Fibroblast of skin of back (primary cell): ENCODE measurements around the gene ASPSCR1. TPM values are rescaled to one million over a fixed set of nuclear protein-coding genes. Genes with fewer than 3 reads are reported as not detected.

Experiments used
- DNase-seq: peaks from one replicate; pipeline ENCODE4 v3.0.0-alpha.2; 2013
- polyA plus RNA-seq, 2 experiments: library from polyadenylated mRNA; unstranded; fragments of 120-200 nt; gene quantifications; one replicate each; pipeline ENCODE4 v1.2.1, GENCODE V29; 2013; ENCODE audit not compliant: insufficient read length in 2 of 2

The ASPSCR1 gene
- polyA plus RNA-seq (2013, experiment 1 of 2; ENCODE audit: insufficient read length): 25.3 TPM
- polyA plus RNA-seq (2013, experiment 2 of 2; ENCODE audit: insufficient read length): 20.8 TPM

DNA sequence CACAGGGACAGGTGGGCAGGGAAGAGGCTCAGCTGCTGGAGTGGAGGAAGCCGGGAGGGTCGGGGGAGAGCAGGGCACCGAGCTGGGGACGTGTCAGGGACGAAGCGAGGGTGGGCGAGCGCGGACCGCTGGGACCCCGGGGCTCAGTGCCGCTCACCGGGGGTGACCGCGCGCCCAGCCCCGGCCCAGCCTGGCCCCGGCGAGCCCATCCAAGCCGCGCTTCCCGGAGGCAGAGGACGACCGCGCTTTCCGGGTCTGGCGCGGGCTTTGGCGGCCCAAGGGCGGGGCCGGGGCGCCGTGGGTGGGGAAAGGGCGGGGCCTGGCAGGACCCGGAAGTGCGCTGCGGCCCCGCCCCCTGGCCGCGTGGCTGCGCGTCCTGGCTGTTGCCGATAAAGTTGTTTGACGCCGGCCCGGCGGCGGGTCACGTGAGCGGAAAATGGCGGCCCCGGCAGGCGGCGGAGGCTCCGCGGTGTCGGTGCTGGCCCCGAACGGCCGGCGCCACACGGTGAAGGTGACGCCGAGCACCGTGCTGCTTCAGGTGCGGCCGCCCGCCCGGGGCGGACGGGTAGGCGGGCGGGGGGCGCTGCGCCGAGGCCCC lies at the start of gene ASPSCR1:
ASPSCR1 (plus strand) TSS at position 419 of the 598 bp plus-strand sequence; CDS start at position 437, 18 bp downstream.
- DNase-seq: peak; percentile 88

DNA sequence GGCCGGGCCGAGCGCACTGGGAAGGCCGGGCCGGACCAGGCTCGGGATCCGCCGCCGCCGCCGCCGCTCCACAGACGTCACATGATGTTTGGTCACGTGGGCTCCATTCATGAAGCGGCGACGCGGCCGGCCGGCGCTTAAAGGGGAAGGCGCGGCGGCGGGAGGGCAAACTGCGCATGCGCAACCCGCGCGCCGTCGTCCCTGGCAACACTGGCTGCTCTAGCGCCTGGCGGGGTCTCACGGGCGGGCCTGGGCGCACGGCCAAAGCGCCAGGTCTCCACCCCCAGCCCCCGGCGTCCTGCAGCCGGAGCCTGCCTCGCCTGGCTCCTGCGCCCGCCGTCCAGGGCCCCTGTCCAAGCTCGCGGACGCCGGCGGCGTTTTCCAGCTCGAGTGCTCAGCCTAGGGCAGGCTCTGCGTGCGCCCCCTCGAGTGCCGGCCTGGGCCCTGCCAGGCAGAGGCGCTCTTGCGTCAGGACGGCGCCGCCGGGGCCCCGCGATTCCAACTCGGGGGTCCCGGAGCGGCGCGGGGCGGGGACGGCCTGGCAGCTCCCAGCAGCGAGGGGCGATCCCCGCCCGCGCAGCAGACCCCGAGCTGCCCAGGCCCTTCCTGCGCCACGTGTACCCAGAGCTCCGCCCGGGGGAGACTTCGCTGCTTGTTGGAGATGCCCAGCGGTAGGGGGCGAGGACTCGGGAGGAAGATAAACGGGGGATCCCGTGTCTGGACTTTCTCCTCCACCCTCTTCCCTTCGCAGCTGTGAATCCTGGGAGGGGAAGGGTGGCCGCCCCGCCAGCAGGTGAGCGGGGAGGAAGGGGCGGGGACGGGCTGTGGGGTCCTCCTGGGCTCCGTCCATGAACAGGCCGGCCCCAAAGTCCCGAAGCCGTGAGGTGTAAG lies 49.5 kb upstream of the ASPSCR1 start, which contains the start of gene MAFG:
MAFG (minus strand) TSS at position 83 of the 891 bp plus-strand sequence. CDS start 4,550 bp downstream, outside the sequence.
- DNase-seq: peak; percentile 94

GRCh38 chr17:81928544-81929252 lies 48.7 kb upstream of the ASPSCR1 start:
- peak; percentile 36 for DNase-seq

DNA sequence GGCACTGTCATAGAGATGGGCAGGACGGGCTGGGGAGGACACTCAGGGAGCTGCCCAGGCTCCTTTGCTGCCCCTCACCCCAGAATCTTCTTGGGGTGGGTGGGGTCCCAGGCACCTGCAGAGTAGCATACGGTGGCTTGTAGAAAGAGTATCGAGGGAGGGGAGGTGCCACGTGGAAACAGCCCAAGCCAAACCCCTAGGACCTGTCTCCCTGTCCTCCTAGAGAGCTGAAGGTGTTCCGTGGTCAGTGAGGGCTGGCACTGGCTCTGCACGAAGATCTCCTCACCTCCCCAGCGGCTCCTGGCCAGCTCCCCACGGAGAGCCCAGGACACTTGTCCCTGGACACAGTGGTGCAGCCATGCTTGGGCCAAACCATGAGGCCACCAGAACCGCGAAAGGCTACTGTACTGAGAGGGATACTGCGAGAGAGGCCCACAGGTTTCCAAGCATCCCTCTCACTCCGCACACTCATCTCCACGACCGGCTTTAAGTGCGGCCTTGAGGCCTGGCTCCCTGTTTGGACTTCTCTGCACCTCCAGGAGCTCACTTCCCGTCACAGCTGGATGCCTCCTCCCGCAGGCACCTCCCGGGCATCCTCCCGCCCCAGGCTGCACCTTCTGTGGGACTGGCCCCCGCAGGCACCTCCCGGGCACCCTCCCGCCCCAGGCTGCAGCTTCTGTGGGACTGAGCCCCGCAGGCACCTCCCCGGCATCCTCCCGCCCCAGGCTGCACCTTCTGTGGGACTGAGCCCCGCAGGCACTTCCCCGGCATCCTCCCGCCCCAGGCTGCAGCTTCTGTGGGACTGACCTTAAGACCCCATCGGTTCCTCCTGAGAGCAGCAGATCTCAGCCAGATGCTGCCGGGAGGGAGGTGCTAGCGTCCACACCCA lies 47.9 kb upstream of the ASPSCR1 start:
- DNase-seq: no peak

GRCh38 chr17:81930142-81931125 lies 47.0 kb upstream of the ASPSCR1 start:
- no peak for DNase-seq

DNA sequence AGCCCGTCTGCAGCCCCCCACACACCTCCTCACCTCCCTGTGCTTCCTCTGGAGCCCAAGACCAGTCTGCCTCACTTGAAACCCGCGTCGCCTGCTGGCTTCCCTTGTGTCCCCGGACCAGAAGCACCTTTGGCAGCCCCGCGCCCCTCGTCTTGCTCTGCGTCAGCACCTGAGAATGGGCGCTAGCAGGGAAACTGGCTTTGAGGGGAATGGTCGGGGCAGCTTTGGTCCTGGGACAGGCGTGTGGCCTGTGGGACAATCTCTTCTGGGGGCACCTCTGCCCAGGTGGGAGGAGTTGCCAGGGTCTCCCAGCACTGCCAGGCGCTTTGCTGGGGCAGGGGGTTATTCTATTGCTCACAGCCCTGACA lies 46.3 kb upstream of the ASPSCR1 start:
- DNase-seq: no peak

GRCh38 chr17:81931557-81932332 lies 45.7 kb upstream of the ASPSCR1 start:
- DNase-seq: no peak

- DNase-seq: no peak
Observed at GRCh38 chr17:81932333-81932983, 45.0 kb upstream of the ASPSCR1 start.

DNA sequence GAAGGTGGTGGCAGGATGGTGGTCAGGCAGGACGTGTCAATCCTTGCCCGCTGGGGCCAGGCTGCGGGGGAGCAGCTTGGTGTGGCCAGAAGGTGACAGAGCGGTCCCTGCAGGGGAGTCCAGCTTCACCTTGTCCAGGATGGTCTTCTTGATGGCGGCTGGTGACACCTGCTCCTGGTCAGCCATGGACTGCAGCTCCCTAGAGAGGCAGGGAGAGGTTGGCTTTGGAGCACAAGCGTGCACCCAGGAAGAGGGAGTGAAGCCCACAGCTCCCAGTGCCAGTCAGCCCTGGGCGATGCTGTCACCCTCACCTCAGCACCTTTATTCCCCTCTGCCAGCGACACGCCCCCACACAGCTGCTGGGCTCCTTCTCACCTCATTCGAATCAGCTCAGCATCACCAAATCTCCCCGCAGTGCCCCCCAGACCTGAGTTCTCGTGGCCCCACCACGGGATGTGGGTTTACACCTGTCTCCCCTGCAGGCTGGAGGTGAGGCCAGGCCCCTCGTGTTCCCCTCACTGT lies 44.2 kb upstream of the ASPSCR1 start:
- no peak for DNase-seq

GRCh38 chr17:81934098-81934757 lies 43.2 kb upstream of the ASPSCR1 start:
- no peak for DNase-seq

GRCh38 chr17:81934850-81935708 lies 42.4 kb upstream of the ASPSCR1 start:
- no peak for DNase-seq

DNA sequence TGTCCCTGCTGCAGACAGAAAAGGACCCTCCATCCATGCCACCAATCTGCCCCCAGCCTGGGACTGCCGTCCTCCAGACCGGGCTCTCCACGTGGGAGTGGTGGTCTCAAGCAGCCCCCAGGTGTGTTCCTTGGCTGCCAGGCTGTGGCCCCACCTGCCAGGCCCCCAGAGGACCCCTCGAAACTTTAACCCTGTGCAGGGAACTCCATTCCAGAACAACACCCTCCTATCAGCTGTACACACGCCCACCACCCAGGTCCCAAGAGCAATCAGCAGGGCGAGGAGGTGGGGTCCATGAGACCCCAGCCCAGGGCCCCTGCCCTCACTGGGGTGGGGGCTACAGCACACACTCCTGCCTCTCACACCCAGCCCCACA lies 41.7 kb upstream of the ASPSCR1 start:
- DNase-seq: no peak

- DNase-seq: no peak
Observed at GRCh38 chr17:81939218-81939617, 38.2 kb upstream of the ASPSCR1 start.

GRCh38 chr17:81939881-81940385 lies 37.5 kb upstream of the ASPSCR1 start:
- DNase-seq: no peak

GRCh38 chr17:81940538-81941483 lies 36.6 kb upstream of the ASPSCR1 start:
- no peak for DNase-seq
